ACC112 (cell line): Measurements from ENCODE around the gene ZNF492.
"Not testable (repeated sequence)": the region's sequence is repeated elsewhere in the genome, so short reads cannot be mapped to it uniquely, and the experiment has no call there.

Experiments
- H2AFZ ChIP-seq: fragments of 200-600 bp; sonication (generic); one replicate; pipeline ENCODE4 v1.6.0; 2017; ENCODE audit warnings: antibody characterized with exemption, low read length; ENCODE audit not compliant: unreplicated experiment
- H3K27ac ChIP-seq: fragments of 200-600 bp; sonication (generic); 2 replicates; pipeline ENCODE4 v1.5.1; 2014; ENCODE audit warnings: low read depth, mild to moderate bottlenecking, antibody characterized with exemption, low read length, moderate library complexity
- H3K27me3 ChIP-seq: fragments of 200-600 bp; sonication (generic); 2 replicates; pipeline ENCODE4 v1.6.1; 2014; ENCODE audit warnings: mild to moderate bottlenecking, antibody characterized with exemption, low read length, moderate library complexity, mixed read lengths; ENCODE audit not compliant: insufficient read depth
- H3K36me3 ChIP-seq: fragments of 200-600 bp; sonication (generic); 2 replicates; pipeline ENCODE4 v1.6.1; 2016; ENCODE audit warnings: mild to moderate bottlenecking, antibody characterized with exemption, low read length, moderate library complexity, mixed read lengths; ENCODE audit not compliant: insufficient read depth
- H3K4me1 ChIP-seq: fragments of 200-600 bp; sonication (generic); one replicate; pipeline ENCODE4 v1.6.1; 2016; ENCODE audit warnings: low read length, mixed read lengths; ENCODE audit not compliant: insufficient read depth, unreplicated experiment, control insufficient read depth
- H3K4me3 ChIP-seq: fragments of 200-600 bp; sonication (generic); 2 replicates; pipeline ENCODE4 v1.5.1; 2014; ENCODE audit warnings: mild to moderate bottlenecking, low read depth, low read length
- H3K79me2 ChIP-seq: fragments of 200-600 bp; sonication (generic); one replicate; pipeline ENCODE4 v1.6.0; 2016; ENCODE audit warnings: low read length; ENCODE audit not compliant: control insufficient read depth, unreplicated experiment, insufficient read depth

ZNF492 gene

GRCh38 chr19:22628401-22628800 lies 5.7 kb upstream of the ZNF492 start:
- no peaks in the 10 kb centered on the region for H3K79me2 ChIP-seq
- no peak overlapping the region for H3K4me3 ChIP-seq
- no peak overlapping the region for H2AFZ ChIP-seq
- no peak overlapping the region for H3K27ac ChIP-seq
- no peaks in the 10 kb centered on the region for H3K27me3 ChIP-seq
- H3K4me1 ChIP-seq: no peaks in the 10 kb centered on the region
- no peaks in the 10 kb centered on the region for H3K36me3 ChIP-seq

GRCh38 chr19:22634450-22634827 lies 315 bp downstream of the ZNF492 start:
- Histone ChIP-seq H3K4me1 (no peaks in the 10 kb centered on the region), H3K27ac (no peak overlapping the region), H3K36me3 (no peaks in the 10 kb centered on the region), H3K27me3 (no peaks in the 10 kb centered on the region), H2AFZ (no peak overlapping the region), H3K4me3 (peak overlapping the region; percentile 78), H3K79me2 (no peaks in the 10 kb centered on the region)

DNA sequence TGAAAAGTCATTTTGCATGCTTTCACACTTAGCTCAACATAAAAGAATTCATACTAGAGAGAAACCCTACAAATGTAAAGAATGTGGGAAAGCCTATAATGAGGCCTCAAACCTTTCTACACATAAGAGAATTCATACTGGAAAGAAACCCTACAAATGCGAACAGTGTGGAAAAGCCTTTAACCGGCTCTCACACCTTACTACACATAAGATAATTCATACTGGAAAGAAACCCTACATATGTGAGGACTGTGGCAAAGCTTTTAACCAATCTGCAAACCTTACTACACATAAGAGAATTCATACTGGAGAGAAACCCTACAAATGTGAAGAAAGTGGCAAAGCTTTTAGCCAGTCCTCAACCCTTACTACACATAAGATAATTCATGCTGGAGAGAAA lies 51.4 kb downstream of the ZNF492 start:
- not testable (repeated sequence) for H3K4me3 ChIP-seq, H3K79me2 ChIP-seq, H3K4me1 ChIP-seq, H3K36me3 ChIP-seq, H2AFZ ChIP-seq, H3K27ac ChIP-seq, H3K27me3 ChIP-seq

GRCh38 chr19:22702661-22703060 lies 68.5 kb downstream of the ZNF492 start:
- not testable (repeated sequence) for H3K27me3 ChIP-seq, H3K79me2 ChIP-seq, H3K27ac ChIP-seq, H3K36me3 ChIP-seq, H3K4me3 ChIP-seq, H2AFZ ChIP-seq, H3K4me1 ChIP-seq

- H2AFZ ChIP-seq, H3K4me1 ChIP-seq, H3K27ac ChIP-seq, H3K36me3 ChIP-seq, H3K79me2 ChIP-seq, H3K4me3 ChIP-seq, H3K27me3 ChIP-seq: not testable (repeated sequence)
Observed at GRCh38 chr19:22703096-22703495, 69.0 kb downstream of the ZNF492 start.

DNA sequence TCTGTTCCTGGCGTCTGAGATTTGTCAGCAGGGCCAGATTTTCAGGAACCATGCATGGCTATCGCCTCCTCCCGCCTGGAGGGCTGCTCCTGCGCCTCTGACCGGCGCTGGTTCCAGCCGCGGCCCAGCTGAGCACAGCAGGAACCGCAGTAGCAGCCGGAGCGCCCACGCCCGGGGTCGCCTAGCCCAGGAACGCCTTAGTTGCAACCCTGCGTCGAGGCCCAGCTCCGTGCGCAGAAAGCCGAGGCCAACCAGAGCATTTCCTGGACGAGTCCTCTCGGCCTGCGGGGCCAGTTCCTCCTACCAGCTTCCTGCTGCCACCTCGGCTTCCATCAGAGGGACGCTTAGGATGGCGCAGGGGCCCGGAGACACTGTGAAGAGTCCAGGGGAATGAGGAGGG lies 74.9 kb downstream of the ZNF492 start:
- no peaks in the 10 kb centered on the region for H3K4me1 ChIP-seq
- no peak overlapping the region for H3K4me3 ChIP-seq
- no peaks in the 10 kb centered on the region for H3K27me3 ChIP-seq
- H3K27ac ChIP-seq: no peak overlapping the region
- no peaks in the 10 kb centered on the region for H3K36me3 ChIP-seq
- no peaks in the 10 kb centered on the region for H3K79me2 ChIP-seq
- H2AFZ ChIP-seq: no peak overlapping the region
